KMS-11 (cell line): Measurements from ENCODE around the gene SPRED2.

Experiments
- H2AFZ ChIP-seq: fragments of 200-600 bp; sonication (generic); 2 replicates; pipeline ENCODE4 v1.6.1; 2016; ENCODE audit warnings: antibody characterized with exemption, mixed run types, low read depth
- H3K27ac ChIP-seq: fragments of 200-600 bp; sonication (generic); 2 replicates; pipeline ENCODE4 v1.6.1; 2016; ENCODE audit warnings: mild to moderate bottlenecking, mixed run types
- H3K27me3 ChIP-seq: fragments of 200-600 bp; sonication (generic); 2 replicates; pipeline ENCODE4 v1.6.1; 2017; ENCODE audit warnings: mild to moderate bottlenecking, low read depth, mixed run types, moderate library complexity; ENCODE audit not compliant: insufficient read depth
- H3K36me3 ChIP-seq: fragments of 200-600 bp; sonication (generic); 2 replicates; pipeline ENCODE4 v1.6.1; 2017; ENCODE audit warnings: mild to moderate bottlenecking, mixed run types; ENCODE audit not compliant: insufficient read depth
- H3K4me1 ChIP-seq: fragments of 200-600 bp; sonication (generic); 2 replicates; pipeline ENCODE4 v1.6.1; 2016; ENCODE audit warnings: mild to moderate bottlenecking, low read depth, mixed run types; ENCODE audit not compliant: poor library complexity, severe bottlenecking
- H3K4me2 ChIP-seq: fragments of 200-600 bp; sonication (generic); 2 replicates; pipeline ENCODE4 v1.7.0; 2016; ENCODE audit warnings: mild to moderate bottlenecking, mixed run types
- H3K4me3 ChIP-seq: fragments of 200-600 bp; sonication (generic); IDR thresholded peaks from 2 replicates; pipeline ENCODE4 v1.6.1; 2017; ENCODE audit warnings: low read depth, low read length, mixed read lengths; ENCODE audit not compliant: insufficient read depth
- H3K79me2 ChIP-seq: fragments of 200-600 bp; sonication (generic); 2 replicates; pipeline ENCODE4 v1.6.1; 2016; ENCODE audit warnings: low read depth, mixed run types; ENCODE audit not compliant: insufficient read depth
- H3K9ac ChIP-seq: fragments of 200-600 bp; sonication (generic); 2 replicates; pipeline ENCODE4 v1.6.1; 2016; ENCODE audit warnings: mild to moderate bottlenecking, mixed run types
- H4K20me1 ChIP-seq: fragments of 200-600 bp; sonication (generic); 2 replicates; pipeline ENCODE4 v1.6.1; 2016; ENCODE audit warnings: mild to moderate bottlenecking, mixed run types; ENCODE audit not compliant: insufficient read depth
- CTCF ChIP-seq: fragments of 200-600 bp; sonication (generic); conservative IDR thresholded peaks from 2 replicates; pipeline ENCODE4 v1.6.1; 2017; ENCODE audit warnings: low read depth, mild to moderate bottlenecking, antibody characterized with exemption, low read length, moderate library complexity, mixed read lengths

The SPRED2 gene

GRCh38 chr2:65325066-65325465 is 107.3 kb downstream of the SPRED2 start:
- no peak overlapping the region for H3K9ac ChIP-seq
- no peaks in the 10 kb centered on the region for H4K20me1 ChIP-seq
- H3K79me2 ChIP-seq = no peaks in the 10 kb centered on the region
- peaks cover 19% of the 10 kb centered on the region for H3K4me1 ChIP-seq
- H3K36me3 ChIP-seq = no peaks in the 10 kb centered on the region
- H3K27me3 ChIP-seq = no peaks in the 10 kb centered on the region
- no peak overlapping the region for H2AFZ ChIP-seq
- no peak overlapping the region for H3K4me2 ChIP-seq
- H3K27ac ChIP-seq = no peak overlapping the region
- no peak overlapping the region for H3K4me3 ChIP-seq
- TF ChIP-seq CTCF = no peak

GRCh38 chr2:65320946-65321345 is 111.5 kb downstream of the SPRED2 start:
- Histone ChIP-seq H3K27me3 (no peaks in the 10 kb centered on the region), H3K9ac (no peak overlapping the region), H3K4me2 (no peak overlapping the region), H3K4me3 (no peak overlapping the region), H3K27ac (no peak overlapping the region), H3K36me3 (no peaks in the 10 kb centered on the region), H3K4me1 (peaks cover 19% of the 10 kb centered on the region), H3K79me2 (no peaks in the 10 kb centered on the region), H4K20me1 (no peaks in the 10 kb centered on the region), H2AFZ (no peak overlapping the region)
- no peak for TF ChIP-seq CTCF

- no peak overlapping the region for H3K27ac ChIP-seq
- no peak overlapping the region for H3K4me3 ChIP-seq
- no peak overlapping the region for H3K4me2 ChIP-seq
- H3K79me2 ChIP-seq = no peaks in the 10 kb centered on the region
- no peaks in the 10 kb centered on the region for H3K27me3 ChIP-seq
- peaks cover 19% of the 10 kb centered on the region for H3K4me1 ChIP-seq
- H4K20me1 ChIP-seq = no peaks in the 10 kb centered on the region
- no peak overlapping the region for H2AFZ ChIP-seq
- H3K9ac ChIP-seq = no peak overlapping the region
- no peaks in the 10 kb centered on the region for H3K36me3 ChIP-seq
- TF ChIP-seq CTCF = no peak
These were observed 112.2 kb downstream of the SPRED2 start for GRCh38 chr2:65320042-65320725.

- H3K4me3 ChIP-seq = no peak overlapping the region
- H2AFZ ChIP-seq = no peak overlapping the region
- H3K79me2 ChIP-seq = no peaks in the 10 kb centered on the region
- H3K4me1 ChIP-seq = peaks cover 19% of the 10 kb centered on the region
- no peak overlapping the region for H3K27ac ChIP-seq
- no peak overlapping the region for H3K4me2 ChIP-seq
- no peaks in the 10 kb centered on the region for H3K36me3 ChIP-seq
- no peaks in the 10 kb centered on the region for H3K27me3 ChIP-seq
- no peak for TF ChIP-seq CTCF
- no peaks in the 10 kb centered on the region for H4K20me1 ChIP-seq
- H3K9ac ChIP-seq = no peak overlapping the region
These were observed 112.7 kb downstream of the SPRED2 start for GRCh38 chr2:65319674-65320041.
